Natural killer cell (primary cell): ENCODE data around the gene TAF1B. TPM values are rescaled to one million over a fixed set of nuclear protein-coding genes. Genes with fewer than 3 reads are reported as not detected.

Experiments used
- ATAC-seq, 3 donors: fragments of 150-1000 bp in 2 of 3; fragments of 200-7000 bp in 1 of 3; cut with Tn5 transposase; 1 replicate in 1 of 3; 2 replicates in 2 of 3; pipeline ENCODE4 v1.10.0; 2021; ENCODE audit warnings: mild to moderate bottlenecking in 2 of 3, moderate library complexity in 2 of 3
- DNase-seq, 2 donors: peaks; one replicate each; pipeline versions ENCODE4 v3.0.0 to v3.0.0-alpha.2; 2013 to 2021; ENCODE audit warnings: mixed read lengths in 1 of 2
- H3K27ac ChIP-seq: one replicate; pipeline ENCODE4 v1.5.1; 2013; ENCODE audit warnings: mild to moderate bottlenecking, low read length
- H3K27me3 ChIP-seq: one replicate; pipeline ENCODE4 v1.6.1; 2013; ENCODE audit warnings: low read length; ENCODE audit not compliant: control insufficient read depth, insufficient read depth
- H3K36me3 ChIP-seq: one replicate; pipeline ENCODE4 v1.6.1; 2013; ENCODE audit warnings: low read length; ENCODE audit not compliant: control insufficient read depth, insufficient read depth
- H3K4me1 ChIP-seq: one replicate; pipeline ENCODE4 v1.6.1; 2013; ENCODE audit warnings: low read length; ENCODE audit not compliant: control insufficient read depth, insufficient read depth
- H3K4me3 ChIP-seq: one replicate; pipeline ENCODE4 v1.5.1; 2013; ENCODE audit warnings: low read length
- H3K9me3 ChIP-seq: one replicate; pipeline ENCODE4 v1.6.1; 2013; ENCODE audit warnings: low read length; ENCODE audit not compliant: control insufficient read depth, insufficient read depth
- H3K27ac Mint-ChIP-seq, 2 donors: one replicate each; pipeline ENCODE4 v1.8.0; 2022; ENCODE audit warnings: mild to moderate bottlenecking in 2 of 2, mixed read lengths in 2 of 2, moderate library complexity in 1 of 2
- H3K27me3 Mint-ChIP-seq, 2 donors: one replicate each; pipeline ENCODE4 v1.8.0; 2022; ENCODE audit warnings: low read depth in 2 of 2, mixed read lengths in 2 of 2
- H3K36me3 Mint-ChIP-seq: one replicate; pipeline ENCODE4 v1.8.0; 2022; ENCODE audit warnings: mixed read lengths
- H3K4me1 Mint-ChIP-seq, 2 donors: one replicate each; pipeline ENCODE4 v1.8.0; 2022; ENCODE audit warnings: mixed read lengths in 2 of 2
- H3K4me3 Mint-ChIP-seq: one replicate; pipeline ENCODE4 v1.8.0; 2022; ENCODE audit warnings: mild to moderate bottlenecking, moderate library complexity, mixed read lengths
- H3K9me3 Mint-ChIP-seq, 2 donors: one replicate each; pipeline ENCODE4 v1.8.0; 2022; ENCODE audit warnings: mixed read lengths in 2 of 2
- WGBS: methylation state at CpG from one replicate; pipeline ENCODE4 v1.1.7; 2013; ENCODE audit warnings: missing lambda C conversion rate; ENCODE audit not compliant: insufficient coverage; 5-methylcytosine and 5-hydroxymethylcytosine counted together
- intact Hi-C: fragments of 100-400 bp; cut with micrococcal nuclease; formaldehyde crosslinking; loops from one replicate; pipeline ENCODE4 v1.14.2; 2022
- total RNA-seq, 4 donors: library from RNA; stranded (reverse); fragments of 120-200 nt in 1 of 4; gene quantifications; one replicate each; pipeline versions ENCODE4 v1.2.3 to v1.2.4, GENCODE V29; 2013 to 2022
- TF ChIP-seq, protein P1 (sequence below): fragments of 200-600 bp; IDR thresholded peaks from one replicate; pipeline ENCODE4 v1.8.0; 2022; ENCODE audit warnings: antibody characterized with exemption

The TAF1B gene
- total RNA-seq, 3 donors from 2014 or later (not counting 1 experiment from before 2014, with no cell fraction given) = 24.8 to 40.8 (median 26.8) TPM

DNA sequence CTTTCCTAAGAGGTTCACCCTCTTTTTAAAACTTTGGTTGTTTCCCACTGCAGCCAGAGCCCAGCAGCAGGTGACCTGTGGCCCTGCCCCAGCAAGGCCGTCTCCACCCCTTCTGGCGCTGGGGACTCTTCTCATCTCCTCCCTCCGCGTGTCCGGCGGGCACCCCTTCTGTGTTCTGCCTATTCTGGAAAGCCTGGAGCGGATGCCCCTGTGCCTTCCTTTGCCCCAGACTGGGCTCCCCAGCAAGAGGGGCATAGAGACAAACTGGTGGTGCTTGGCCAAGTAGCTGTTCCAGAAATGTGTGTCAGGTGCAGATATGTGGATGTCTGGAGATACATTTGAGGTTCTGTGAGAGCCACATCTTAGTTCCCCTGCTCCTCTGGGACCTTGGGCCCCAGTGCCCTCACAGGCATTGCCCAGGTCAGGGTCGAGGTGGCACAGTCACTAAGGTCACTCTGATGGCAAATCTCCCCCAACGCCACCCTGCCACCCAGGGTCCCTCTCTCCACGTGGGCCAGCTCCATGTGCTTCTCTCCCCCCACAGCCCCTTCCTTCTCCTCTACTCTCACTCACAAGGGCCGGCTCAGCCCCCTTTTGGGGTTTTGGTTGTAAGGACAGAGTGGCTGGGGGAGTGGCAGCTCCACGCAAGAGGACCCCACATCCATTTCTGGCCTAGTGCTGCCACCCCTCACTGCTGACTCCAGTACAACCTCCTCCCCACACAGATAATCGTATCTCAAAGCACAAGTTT is 35.5 kb upstream of the TAF1B start:
- no peaks in the 10 kb centered on the region for H3K27me3 ChIP-seq
- intact Hi-C loops = no loop called here
- H3K27ac ChIP-seq = no peak overlapping the region
- Mint-ChIP-seq H3K9me3 (no peaks in the 10 kb centered on the region), H3K27ac (no peak overlapping the region), H3K4me3 (no peak overlapping the region), H3K4me1 (peaks cover 0 to 1% of the 10 kb centered on the region in 2 donors), H3K36me3 (no peaks in the 10 kb centered on the region), H3K27me3 (peaks cover 0 to 4% of the 10 kb centered on the region in 2 donors)
- no peak overlapping the region for H3K4me3 ChIP-seq
- no peak for DNase-seq
- WGBS = 88% methylated on average over 13 of the region's 13 CpGs
- TF ChIP-seq, protein P1, sequence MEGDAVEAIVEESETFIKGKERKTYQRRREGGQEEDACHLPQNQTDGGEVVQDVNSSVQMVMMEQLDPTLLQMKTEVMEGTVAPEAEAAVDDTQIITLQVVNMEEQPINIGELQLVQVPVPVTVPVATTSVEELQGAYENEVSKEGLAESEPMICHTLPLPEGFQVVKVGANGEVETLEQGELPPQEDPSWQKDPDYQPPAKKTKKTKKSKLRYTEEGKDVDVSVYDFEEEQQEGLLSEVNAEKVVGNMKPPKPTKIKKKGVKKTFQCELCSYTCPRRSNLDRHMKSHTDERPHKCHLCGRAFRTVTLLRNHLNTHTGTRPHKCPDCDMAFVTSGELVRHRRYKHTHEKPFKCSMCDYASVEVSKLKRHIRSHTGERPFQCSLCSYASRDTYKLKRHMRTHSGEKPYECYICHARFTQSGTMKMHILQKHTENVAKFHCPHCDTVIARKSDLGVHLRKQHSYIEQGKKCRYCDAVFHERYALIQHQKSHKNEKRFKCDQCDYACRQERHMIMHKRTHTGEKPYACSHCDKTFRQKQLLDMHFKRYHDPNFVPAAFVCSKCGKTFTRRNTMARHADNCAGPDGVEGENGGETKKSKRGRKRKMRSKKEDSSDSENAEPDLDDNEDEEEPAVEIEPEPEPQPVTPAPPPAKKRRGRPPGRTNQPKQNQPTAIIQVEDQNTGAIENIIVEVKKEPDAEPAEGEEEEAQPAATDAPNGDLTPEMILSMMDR = no peak
- no peaks in the 10 kb centered on the region for H3K4me1 ChIP-seq
- no peaks in the 10 kb centered on the region for H3K9me3 ChIP-seq
- H3K36me3 ChIP-seq = no peaks in the 10 kb centered on the region
- ATAC-seq = no peak

DNA sequence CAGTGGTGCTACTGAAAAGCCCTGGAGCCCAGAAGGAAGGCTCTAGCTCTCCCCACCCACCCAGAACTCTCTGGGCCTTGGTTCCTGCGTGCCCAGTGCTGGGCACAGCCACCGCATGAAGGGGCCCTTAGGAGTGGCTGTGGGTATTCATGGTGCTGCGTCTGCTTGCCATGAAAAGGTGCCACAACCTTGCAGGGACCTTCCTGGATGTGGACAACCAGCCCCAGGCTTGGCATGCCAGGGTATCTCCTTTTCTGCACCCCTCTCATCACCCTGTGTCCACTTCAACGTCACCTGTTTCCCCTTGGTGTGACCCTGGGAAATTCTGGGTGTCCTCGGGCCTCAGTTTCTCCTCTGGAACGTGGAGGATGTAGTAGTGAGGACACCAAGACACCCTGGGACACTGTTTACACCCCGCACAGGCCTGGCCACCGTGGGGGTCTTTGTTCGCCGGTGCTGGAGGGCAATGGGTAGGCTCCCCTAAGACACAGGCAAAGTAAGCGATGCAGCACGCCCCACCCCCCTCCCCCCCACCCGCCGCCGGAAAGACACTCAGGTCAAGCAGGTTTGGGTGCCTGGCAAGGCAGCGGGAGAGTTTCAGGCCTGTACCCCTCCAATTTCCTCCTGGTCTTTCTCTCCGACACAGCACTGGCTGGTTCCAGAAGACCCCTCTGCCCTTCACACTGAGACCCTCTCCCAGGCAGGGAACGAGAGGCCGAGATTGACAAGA is 34.8 kb upstream of the TAF1B start:
- H3K36me3 ChIP-seq = no peaks in the 10 kb centered on the region
- peaks cover 4% of the 10 kb centered on the region for H3K4me1 ChIP-seq
- Mint-ChIP-seq H3K36me3 (no peaks in the 10 kb centered on the region), H3K4me3 (no peak overlapping the region), H3K27ac (no peak overlapping the region), H3K27me3 (peaks cover 0 to 8% of the 10 kb centered on the region in 2 donors), H3K9me3 (no peaks in the 10 kb centered on the region), H3K4me1 (peaks cover 0 to 6% of the 10 kb centered on the region in 2 donors)
- TF ChIP-seq, protein P1 = no peak
- no peak overlapping the region for H3K4me3 ChIP-seq
- no peaks in the 10 kb centered on the region for H3K27me3 ChIP-seq
- 85% methylated on average over 14 of the region's 19 CpGs for WGBS
- DNase-seq (no peak), ATAC-seq (no peak)
- intact Hi-C loops = no loop called here
- H3K27ac ChIP-seq = no peak overlapping the region
- H3K9me3 ChIP-seq = no peaks in the 10 kb centered on the region

DNA sequence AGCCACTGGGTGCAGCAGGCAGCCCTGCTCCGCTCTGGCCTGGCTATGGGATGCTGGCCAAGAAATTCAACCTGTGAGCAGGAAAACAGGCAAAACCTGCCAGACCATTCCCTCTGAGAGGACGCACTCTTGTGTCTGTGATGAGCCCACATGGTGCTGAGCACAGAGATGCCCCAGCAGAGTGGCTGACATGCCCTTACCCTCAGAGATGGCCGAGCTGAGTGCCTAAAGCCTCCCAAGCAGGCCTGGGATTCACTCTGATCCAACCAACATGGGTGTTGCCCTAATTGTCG is 34.3 kb upstream of the TAF1B start:
- no peaks in the 10 kb centered on the region for H3K27me3 ChIP-seq

More for the DNA sequence above, 34.3 kb upstream of the TAF1B start:
- Histone ChIP-seq H3K4me3 (no peak overlapping the region), H3K4me1 (peaks cover 9% of the 10 kb centered on the region), H3K9me3 (no peaks in the 10 kb centered on the region), H3K27ac (no peak overlapping the region), H3K36me3 (no peaks in the 10 kb centered on the region)
- 91% methylated on average over 4 of the region's 4 CpGs for whole genome bisulfite sequencing
- Mint-ChIP-seq H3K36me3 (no peaks in the 10 kb centered on the region), H3K27me3 (peaks cover 0 to 10% of the 10 kb centered on the region in 2 donors), H3K9me3 (no peaks in the 10 kb centered on the region), H3K4me1 (peaks cover 5 to 11% of the 10 kb centered on the region in 2 donors), H3K4me3 (no peak overlapping the region), H3K27ac (no peak overlapping the region)
- TF ChIP-seq, protein P1 = no peak
- DNase-seq (no peak), ATAC-seq (no peak)
- intact Hi-C loops = no loop called here
